Activated T-helper 17 cell treated with anti-CD3 and anti-CD28 coated beads, Interleukin-2, amount 50 U/mL, for 72 hours (primary cell): ENCODE data around the gene C1orf21. TPM values are rescaled to one million over a fixed set of nuclear protein-coding genes. Genes with fewer than 3 reads are reported as not detected.

ENCODE experiments used
- ATAC-seq: fragments of 150-1000 bp; cut with Tn5 transposase; replicated peaks from 2 replicates; pipeline ENCODE4 v1.10.0; 2021; ENCODE audit warnings: mild to moderate bottlenecking, moderate library complexity
- H3K27ac Mint-ChIP-seq: one replicate; pipeline ENCODE4 v1.8.0; 2022; ENCODE audit warnings: mixed read lengths
- H3K27me3 Mint-ChIP-seq: one replicate; pipeline ENCODE4 v1.8.0; 2022; ENCODE audit warnings: mixed read lengths
- H3K36me3 Mint-ChIP-seq: one replicate; pipeline ENCODE4 v1.8.0; 2022; ENCODE audit warnings: low read depth, mild to moderate bottlenecking, mixed read lengths
- H3K4me1 Mint-ChIP-seq: one replicate; pipeline ENCODE4 v1.8.0; 2022; ENCODE audit warnings: mixed read lengths
- H3K4me3 Mint-ChIP-seq: one replicate; pipeline ENCODE4 v1.8.0; 2022; ENCODE audit warnings: mild to moderate bottlenecking, mixed read lengths
- H3K9me3 Mint-ChIP-seq: one replicate; pipeline ENCODE4 v1.8.0; 2022; ENCODE audit warnings: mixed read lengths
- total RNA-seq, 2 donors: library from RNA; stranded (reverse); gene quantifications; one replicate each; pipeline ENCODE4 v1.2.3, GENCODE V29; 2022

The C1orf21 gene
- total RNA-seq, 2 donors from 2014 or later = 0.95 to 2.8 TPM

DNA sequence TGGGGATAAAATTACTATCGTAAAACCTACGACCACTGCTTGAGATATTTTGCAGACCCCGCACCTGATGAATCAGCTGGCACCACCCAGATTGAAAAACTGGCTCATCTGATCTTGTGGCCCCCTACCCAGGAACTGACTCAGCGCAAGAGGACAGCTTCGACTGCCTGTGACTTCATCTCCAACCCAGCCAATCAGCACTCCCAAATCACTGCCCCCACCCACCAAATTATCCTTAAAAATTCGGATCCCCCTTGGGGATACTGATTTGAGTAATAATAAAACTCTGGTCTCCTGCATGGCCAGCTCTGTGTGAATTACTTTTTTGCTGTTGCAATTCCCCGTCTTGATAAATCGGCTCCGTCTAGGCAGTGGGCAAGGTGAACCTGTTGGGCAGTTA lies 286.5 kb downstream of the C1orf21 start:
- Mint-ChIP-seq H3K4me1 (no peaks in the 10 kb centered on the region), H3K4me3 (no peak overlapping the region), H3K9me3 (peaks cover 4% of the 10 kb centered on the region), H3K27ac (no peak overlapping the region), H3K36me3 (no peaks in the 10 kb centered on the region), H3K27me3 (peaks cover 32% of the 10 kb centered on the region)
- ATAC-seq = no peak

DNA sequence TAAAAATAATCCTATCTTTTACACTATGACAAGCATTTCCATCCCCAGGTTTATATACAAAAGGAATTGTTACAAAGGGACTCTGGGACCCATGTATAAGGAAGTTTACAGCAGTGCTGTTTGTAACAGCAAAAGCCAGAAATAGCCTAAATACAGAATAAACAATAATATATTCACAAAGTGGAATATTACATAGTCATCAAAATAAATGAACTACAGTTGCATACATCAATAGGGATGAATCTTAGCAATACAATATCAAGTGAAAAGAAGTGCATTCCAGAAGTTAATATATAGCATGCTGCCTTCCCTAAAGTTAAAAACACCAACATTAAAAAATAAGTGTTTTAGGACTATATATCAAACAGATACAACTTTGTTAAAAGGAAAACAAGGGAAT lies 290.5 kb downstream of the C1orf21 start:
- H3K9me3 Mint-ChIP-seq = peaks cover 9% of the 10 kb centered on the region
- H3K27ac Mint-ChIP-seq = no peak overlapping the region
- no peak for ATAC-seq
- H3K36me3 Mint-ChIP-seq = no peaks in the 10 kb centered on the region
- H3K4me3 Mint-ChIP-seq = no peak overlapping the region
- H3K27me3 Mint-ChIP-seq = peaks cover 23% of the 10 kb centered on the region
- H3K4me1 Mint-ChIP-seq = no peaks in the 10 kb centered on the region
